ENCODE measurements around the gene CNTNAP5.

Gene CNTNAP5

DNA sequence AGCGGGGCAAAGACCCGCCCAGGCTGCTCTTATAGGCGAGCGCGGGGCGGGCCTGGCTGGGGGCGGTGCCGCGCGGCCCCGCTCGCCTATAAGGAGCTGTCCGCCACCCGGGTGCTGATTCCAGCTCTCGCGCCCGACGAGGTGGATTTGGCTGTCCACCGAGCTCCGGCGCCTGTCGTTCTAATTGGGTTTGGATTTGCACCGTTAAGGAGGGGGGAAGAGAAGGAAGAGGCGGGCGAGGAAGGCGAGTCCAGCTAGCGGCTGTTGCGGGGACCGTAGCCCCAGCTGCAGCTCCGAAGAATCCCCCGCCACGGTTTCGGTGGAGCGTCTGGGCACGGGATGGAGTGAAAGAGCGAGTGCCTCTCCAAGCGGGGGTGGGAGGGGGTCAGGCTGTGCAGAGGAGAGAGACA lies at the start of gene CNTNAP5:
Gene CNTNAP5, plus strand, starts transcription at position 117 of the 410 bp plus-strand sequence. CDS start 364 bp downstream, outside the sequence.
- peak; percentile 73 for DNase-seq (ENCODE audit: low spot score)

DNA sequence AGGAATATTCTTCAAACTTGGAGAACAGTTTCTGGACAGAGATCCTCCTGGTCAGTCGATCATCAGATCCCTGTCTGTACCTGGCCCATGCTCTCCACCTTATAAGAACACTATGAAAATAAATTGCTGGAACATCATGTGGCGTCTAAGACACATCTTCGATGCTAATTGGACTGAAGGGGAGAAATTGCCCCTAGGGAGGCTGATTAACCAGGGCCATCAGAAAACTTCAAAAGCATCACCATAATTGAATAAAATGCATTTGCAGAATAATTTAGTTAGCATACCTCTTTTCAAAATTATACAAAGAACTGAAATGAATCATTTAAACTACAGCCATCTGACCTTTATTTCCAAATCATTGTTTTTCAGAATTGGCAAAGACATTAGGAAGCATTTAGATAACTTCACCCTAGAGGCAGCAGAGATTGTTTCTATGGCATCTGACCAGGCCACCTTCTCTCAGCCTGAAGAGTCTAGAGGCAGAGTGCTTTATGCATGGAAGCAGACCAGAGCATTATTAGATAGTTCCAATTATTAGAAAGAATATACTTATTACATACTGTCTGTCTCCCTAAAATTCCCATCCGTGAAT lies 48.9 kb upstream of the CNTNAP5 start:
- no peak for DNase-seq (ENCODE audit: low spot score)

DNA sequence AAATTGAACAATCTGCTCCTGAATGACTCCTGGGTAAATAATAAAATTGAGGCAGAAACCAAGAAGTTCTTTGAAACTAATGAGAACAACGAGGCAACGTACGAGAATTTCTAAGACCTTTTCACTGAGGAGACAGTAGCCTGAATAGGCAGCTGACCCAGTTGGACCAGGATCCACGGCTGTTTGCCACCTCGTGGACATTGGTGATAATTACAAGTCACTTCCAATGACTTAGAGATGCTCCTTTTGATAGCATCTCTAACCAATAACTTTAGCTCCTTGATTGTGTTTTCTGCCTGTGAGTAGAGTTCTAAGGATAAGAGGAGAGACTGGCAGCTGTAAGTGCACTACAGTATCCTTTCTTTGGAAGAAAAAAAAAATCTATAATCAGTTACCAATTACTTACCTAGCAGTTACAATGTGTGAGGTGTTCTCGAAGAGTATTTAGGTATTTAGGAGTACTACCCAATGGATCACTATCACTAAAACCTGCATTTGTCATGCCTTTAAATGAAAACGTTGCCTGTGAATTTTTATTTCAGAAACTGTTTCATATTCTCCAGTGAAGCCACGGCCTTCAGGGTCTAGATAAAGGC lies 31.3 kb upstream of the CNTNAP5 start:
- peak; percentile 24 for DNase-seq (ENCODE audit: low spot score)

DNA sequence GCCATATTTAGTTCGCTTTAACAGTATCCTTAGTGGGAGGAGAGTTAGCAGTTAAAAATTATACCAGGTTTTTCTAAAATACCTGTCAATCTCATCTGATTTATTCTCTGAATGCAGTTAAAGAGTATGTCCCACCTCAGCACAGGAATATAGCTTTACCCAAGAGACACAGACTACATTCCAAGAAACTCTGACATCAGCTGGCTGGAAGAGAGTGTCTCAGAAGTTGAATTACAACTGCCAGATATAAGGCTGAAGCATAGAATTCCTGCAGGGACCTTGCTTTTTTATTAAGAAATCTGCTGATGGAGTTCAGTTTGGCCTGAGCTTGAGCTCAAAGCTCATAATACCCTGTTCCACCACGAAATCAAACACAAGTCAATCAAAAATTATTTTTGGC lies 25.4 kb upstream of the CNTNAP5 start:
- no peak for DNase-seq (ENCODE audit: low spot score)

DNA sequence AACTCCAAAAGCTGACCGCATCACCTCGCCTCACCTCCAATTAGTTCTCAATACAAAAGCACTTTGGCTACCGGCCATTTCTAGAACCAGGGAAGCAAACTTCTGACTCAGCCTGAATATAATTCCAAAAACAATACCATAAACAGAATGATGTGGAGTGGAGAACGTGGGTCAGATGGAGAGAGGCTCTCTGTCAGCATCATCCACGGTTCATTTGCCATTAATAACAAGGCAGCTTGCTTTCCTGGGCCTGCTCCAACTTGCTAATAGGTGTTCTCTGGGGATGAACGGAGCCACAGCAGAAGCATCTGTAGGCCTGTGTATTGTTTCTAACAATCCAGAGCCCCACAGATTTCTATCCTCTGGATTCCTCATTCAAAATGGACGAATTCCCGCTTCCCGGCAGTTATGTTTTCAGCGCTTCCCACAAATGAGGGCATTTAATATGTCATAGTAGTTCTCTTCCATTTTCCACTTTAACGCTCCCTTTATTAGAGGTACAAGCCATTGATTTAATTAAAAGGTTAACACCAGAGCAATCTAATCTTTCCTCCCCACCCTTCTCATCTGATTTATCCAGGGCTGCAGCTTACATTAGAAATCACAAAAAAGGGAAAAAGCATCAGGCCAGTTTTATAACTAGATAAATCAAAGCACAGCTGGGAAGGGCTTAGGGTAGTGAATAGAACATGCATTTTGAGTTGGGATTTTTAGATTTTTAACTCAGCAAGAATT lies 23.2 kb upstream of the CNTNAP5 start:
- DNase-seq (ENCODE audit: low spot score): no peak

DNA sequence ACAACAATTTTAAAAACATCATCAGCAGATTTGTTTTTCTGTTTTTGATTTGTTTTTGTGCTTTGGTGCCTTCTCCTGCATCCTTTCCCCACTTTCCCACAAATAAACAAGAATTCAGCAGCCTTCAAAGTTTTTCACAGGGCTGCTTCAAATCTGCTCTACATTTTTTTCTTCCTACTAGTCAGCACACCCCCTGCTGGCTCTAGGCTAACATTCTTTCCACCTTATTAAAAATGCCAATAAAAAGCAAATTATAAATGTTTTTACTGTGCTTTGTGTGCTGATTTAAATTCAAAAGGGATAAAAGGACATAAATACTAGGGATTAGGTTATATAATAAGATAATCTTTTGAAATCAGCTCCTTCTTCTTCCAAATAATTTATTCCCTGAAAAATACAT lies 6.2 kb upstream of the CNTNAP5 start:
- DNase-seq (ENCODE audit: low spot score): no peak

DNA sequence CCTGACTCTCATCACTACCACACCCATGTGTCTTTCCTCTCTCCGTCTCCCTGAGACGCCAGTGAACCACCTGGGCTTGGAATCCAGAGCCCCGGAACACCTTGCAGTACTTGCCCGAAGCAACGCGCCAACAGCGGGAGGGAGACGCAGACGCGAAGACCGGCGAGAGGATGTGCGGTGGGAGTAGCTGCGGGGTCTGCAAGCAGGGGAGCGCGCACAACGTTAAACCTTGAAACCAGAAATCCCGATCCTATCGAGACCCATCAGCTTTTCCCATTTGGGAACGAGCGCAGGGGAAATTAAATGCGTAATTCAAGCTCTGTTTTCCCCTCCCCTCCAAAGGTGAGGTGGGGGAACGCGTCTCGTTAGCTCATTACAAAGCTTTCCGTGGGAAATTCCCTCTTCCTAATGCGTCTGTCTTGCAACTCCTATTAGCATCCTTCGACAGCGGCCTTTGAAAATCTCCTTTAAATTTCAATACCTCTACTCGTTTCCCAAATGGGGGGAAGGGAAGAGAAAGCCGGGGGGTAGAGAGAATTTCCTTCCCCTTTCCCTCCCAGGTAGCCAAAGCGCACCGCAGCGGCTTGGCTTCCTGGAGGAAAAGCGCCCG lies 421 bp upstream of the CNTNAP5 start:
- DNase-seq (ENCODE audit: low spot score): peak; percentile 7

DNA sequence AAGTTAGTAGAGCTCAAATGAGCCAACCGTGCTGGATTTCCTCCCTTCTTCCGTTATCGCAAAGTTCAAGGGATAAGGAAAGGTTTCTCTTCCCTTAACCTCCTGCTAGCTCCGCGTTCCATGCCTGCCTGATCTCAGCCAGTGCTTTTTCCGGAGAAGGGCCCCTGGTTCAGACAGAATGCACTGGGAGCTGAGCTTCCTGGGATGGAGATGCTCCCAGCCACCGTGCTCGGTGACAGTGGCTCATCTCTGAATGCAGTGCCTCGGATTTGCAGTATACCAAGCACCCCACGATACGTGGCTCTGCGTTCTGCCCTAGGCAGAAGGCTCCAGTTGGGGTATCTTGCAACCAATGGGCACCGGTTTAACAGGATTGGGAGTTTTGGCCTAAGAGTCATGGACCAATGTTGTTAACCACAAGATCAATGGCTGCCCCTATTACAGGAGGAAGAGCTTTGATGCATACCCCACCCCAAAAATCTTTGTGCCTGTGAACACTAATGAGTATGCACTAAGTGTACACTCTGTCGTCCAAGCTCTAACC lies 876 bp downstream of the CNTNAP5 start:
- DNase-seq (ENCODE audit: low spot score): no peak

DNA sequence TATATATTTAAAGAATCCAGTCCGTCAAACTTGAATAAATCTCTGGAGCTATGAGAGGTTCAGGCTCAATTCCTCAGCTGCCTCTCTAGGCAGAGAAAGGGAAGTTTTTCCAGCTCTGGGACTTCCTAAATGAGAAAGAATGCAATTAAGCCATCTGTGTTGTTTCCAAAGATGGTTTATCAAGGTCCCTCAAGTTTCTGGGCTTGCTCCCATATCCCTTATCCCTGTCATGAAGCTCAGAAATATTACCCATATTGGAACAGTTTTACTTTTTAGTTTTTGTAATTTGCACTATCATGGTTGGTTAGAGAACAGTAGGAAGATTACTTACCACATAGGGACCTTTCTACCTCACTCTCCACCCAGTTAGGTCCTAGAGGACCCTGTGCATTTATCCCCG lies 1.4 kb downstream of the CNTNAP5 start:
- no peak for DNase-seq (ENCODE audit: low spot score)

DNA sequence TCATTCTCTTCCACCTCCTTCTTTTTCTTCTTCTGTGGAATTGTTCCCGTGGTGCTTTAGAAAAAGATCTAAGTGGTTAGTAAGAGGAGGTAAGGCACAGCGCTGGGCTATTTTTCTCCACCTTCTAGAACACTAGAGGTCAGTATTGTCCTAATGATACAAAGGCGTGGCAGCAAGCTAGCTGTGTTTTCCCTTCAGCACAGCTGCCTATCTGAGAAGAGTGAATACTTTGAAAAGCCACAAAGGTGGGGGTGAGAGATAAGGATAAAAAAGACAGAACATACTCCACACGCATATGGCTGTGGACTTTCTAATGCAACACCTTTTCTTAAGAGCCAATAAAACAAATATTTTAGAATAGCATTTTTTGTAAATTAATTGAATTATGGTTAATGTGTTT lies 2.1 kb downstream of the CNTNAP5 start:
- DNase-seq (ENCODE audit: low spot score): peak; percentile 48

DNA sequence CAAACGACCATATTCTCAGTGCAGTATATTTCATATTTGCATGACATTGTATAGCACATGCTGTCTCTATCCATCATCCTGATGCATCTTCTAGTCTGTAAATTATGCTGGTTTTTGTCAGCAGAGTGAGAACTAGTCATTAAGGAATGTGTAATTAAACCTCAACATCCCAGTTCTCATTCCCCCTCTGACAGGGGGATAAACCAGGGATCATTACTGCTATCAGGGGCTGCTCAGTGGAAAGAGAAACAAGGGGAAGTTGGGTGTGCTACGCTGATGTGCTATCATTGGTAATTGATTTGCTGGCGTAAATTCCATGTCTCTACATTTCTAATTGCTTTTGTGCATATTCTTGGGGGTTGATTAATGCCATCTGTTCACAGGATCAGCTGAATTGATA lies 7.7 kb downstream of the CNTNAP5 start:
- no peak for DNase-seq (ENCODE audit: low spot score)

DNA sequence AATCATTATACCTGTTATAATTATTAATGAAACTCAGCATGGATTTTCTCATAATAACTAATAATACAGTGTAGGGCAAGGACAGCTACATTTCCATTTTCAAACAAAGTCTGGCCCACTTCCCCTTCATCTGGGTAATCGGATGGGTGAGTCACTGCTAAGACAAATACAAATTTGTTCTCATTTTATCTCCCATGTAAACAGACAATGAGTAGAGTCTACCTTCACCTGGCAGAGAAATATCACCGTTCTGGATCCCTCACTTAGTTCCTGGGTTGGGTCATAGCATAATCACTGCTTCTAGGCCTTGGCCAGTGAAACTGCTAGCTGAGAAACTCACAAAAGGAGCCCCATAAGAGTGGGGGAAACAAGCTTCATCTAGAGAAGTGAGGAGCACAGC lies 9.2 kb downstream of the CNTNAP5 start:
- DNase-seq (ENCODE audit: low spot score): no peak

DNA sequence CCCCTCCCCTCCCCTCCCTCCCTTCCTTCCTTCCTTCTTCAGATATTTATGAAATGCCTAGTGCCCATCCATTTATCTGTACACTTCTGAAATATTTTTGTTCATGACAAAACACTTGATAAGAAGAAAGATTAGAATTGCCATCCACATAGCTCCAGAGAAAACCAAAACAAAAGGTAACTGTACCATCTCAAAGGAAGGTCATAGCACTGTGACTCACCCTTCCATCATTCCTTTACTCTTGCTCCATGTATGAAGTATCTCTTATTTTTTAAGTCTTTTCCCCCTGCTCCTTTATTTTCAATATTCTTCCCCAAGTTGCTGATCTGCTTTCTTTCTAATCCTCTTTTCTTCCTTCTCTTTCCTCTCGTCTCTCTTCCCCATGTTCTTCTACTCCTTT lies 9.9 kb downstream of the CNTNAP5 start:
- no peak for DNase-seq (ENCODE audit: low spot score)

DNA sequence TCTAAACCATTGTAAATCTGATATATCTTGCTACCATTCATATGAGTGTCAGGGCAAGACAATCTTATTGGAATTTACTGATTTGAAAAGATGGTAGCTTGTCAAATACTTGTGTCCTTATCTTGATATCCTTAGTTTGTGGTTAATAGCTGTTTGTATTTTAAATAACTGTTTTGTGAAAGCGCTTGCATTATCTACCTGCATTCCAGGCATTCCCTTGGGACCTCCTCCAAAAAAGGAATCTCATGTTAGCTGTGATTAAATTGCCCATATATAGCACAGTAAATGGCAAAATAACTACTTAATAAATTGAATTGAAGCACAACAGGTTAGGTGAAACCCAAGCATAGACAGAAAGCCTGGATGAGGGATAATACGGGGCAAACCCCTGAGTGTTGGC lies 13.9 kb downstream of the CNTNAP5 start:
- DNase-seq (ENCODE audit: low spot score): no peak

DNA sequence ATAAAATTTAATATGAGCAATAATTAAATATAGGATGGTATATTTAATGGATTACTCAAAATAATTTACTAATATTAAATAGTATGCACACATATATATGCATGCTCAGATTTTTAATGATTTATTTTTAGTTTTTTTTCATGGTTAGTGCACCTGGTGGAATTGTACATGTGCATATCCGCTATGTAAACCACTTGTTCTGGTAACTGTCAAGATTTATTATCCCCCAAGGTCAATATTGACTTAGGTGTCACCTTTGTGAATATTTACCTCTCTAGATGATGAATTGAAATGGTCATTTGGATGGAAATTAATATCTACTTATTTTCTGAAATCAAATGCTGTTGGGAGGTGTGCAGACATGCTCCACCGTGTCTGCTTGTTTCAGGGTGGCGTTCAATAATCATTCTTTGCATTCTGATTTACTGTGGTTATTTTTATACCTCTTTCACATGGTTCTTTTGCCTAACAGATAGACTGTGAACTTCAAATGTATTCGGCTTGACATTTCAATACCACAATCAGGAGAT lies 14.7 kb downstream of the CNTNAP5 start:
- no peak for DNase-seq (ENCODE audit: low spot score)

DNA sequence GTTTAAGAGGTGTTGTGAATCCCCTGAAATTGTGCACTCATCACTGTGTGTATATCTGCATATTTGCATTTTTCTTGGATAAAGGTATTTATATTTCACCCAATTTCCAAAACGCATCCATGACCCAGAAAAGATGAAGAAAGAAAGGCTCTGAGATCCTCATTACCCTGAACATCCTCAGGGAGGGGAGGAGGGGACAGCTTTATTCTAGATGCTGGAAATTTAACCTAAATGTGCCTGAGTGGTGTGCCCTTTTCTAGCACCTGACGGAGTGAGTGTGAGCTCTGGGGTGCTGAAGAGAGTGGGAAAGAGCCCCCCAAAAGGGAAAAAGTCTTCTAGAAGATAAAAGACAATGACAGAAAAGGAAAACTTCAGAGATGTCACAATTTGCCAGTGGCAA lies 20.8 kb downstream of the CNTNAP5 start:
- no peak for DNase-seq (ENCODE audit: low spot score)

DNA sequence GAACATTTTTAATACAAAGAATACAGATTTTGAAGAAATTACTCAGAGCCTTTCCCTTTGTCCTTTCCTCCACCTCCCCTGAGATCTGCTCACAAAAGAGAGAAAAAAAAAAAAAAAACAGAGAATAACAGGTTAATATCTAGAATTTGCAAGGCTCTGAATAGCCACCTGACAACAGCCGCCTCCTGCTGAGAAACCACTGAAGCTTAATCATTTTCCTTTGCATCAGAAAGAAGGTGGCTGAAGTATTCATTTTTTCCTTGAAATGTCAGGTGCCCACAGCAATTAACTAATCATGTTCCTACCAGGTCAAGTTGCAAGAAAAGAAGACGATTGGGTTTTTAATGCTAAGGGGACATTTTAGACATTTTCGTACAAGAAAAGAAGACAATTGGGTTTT lies 21.2 kb downstream of the CNTNAP5 start:
- DNase-seq (ENCODE audit: low spot score): no peak

DNA sequence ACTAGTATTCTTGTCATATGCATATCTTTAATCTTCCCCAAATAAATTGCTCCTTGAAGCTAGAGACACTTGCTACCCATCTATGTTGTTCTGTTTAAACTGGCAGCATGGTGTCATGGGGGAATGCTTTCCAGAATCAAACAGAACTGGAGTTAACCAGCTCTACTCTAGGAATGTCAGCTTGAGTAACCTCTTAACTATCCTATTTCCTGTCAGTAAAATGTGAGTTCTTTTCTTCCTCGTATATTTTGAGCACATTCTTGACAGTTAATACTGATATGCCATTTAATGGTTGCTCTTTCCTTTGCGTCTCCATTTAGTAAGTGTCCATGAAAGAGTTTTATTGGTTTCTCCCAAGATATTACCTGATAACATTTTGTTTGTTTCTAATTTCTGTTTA lies 23.0 kb downstream of the CNTNAP5 start:
- DNase-seq (ENCODE audit: low spot score): no peak

DNA sequence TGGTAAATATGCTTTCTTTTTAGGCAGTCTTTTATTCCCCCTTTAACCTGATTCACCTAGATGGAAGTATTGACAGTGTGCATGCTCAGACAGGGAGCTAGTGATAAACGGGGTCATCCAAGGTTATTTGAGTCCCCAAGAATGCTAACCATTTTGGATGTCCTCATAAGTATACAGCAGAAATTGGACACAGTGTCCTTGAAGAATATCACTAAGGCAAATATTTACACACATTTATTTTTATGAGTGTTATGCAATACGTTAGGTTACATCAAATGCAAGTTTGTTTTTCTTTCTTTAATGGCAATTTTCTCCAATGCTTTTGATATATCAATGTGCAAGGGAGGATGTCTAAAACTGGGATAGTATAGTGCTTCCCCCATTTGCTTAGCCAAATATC lies 23.6 kb downstream of the CNTNAP5 start:
- no peak for DNase-seq (ENCODE audit: low spot score)

DNA sequence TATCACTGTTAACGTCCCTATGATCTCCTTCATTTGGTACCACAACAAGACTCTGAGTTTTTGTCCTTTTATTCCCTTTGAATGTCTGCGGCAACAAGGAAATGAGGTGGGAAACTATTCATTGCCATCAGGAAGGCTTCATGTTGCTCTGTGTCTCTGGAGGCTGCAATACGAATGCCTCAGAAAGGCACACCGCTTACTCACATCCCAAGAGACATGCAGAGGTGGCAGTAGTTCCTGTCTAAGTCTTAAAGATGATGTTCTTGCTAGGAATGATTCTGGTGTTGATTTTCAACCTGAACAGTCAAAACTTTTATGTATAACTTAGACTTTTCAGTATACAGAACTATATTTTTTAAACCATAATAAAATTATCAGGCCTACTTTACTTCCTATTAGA lies 24.0 kb downstream of the CNTNAP5 start:
- DNase-seq (ENCODE audit: low spot score): no peak

DNA sequence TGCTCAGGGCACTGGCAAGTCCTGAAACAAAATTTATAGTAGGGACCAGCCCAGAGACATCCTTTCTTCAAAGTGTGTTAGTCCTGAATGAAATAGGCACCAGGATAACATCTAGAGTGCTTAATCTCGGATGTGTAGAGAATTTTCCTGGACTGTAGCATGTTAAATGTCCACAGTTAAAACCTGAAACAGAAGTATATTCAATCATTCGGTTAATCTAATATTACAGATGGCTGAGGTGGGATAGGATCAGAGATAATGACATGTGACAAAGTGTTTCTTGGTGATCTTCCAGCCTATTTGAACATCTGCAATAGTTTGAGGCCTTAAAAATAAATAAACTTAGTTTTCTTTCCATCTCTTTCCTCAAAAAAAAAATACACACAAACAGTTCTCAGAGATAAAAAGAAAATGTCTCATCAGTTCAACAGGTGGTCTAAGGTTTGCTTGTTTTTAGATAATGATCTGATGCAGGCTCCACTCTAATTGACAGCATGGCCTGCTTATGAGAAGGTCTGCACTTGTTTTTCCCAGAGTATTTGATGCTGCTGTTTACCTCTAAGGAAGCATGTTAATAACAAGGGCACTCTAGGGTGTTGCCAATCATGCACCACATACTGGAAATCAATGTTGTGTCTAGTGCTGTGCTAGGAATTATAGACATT lies 25.9 kb downstream of the CNTNAP5 start:
- DNase-seq (ENCODE audit: low spot score): no peak

DNA sequence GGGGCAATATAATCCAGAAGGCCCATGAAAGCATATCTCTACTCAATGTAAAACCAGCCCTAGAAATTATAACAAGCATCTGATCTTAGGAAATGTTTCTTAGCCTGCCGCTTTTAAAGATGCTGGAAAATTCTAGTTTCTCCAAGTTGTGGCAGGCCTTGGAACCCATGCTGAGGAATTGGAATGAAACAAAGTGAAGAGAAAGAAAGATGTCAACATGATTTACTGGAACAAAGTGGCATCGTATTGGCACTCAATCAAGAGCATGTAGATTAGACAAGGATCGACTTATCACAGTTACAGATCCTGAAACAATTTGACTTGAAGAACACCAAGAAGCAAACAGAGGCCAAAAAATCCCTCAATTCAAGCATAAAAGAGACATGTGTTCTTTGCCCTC lies 28.7 kb downstream of the CNTNAP5 start:
- no peak for DNase-seq (ENCODE audit: low spot score)
